Activated CD4-positive, alpha-beta T cell treated with anti-CD3 and anti-CD28 coated beads, Interleukin-2, amount 10 ng/mL, durations not matched to agents 7 days and 5 days (primary cell): ENCODE results near the gene OR5T2. TPM values are rescaled to one million over a fixed set of nuclear protein-coding genes. Genes with fewer than 3 reads are reported as not detected.
"Not testable (repeated sequence)": the region's sequence is repeated elsewhere in the genome, so short reads cannot be mapped to it uniquely, and the experiment has no call there.

ENCODE experiments used
- CTCF ChIA-PET: fragments of 350-600 bp; sonication (Branson Sonifier 250); formaldehyde crosslinking; loops from one replicate; lab custom pipeline; 2021; ENCODE audit warnings: antibody characterized with exemption; lab: Charles Lee
- POLR2A ChIA-PET: fragments of 350-600 bp; sonication (Branson Sonifier 250); formaldehyde crosslinking; loops from one replicate; lab custom pipeline; 2021; ENCODE audit warnings: antibody characterized with exemption; lab: Charles Lee
- DNase-seq: peaks from one replicate; pipeline ENCODE4 v3.0.0-alpha.2; 2020
- H3K27ac Mint-ChIP-seq: one replicate; pipeline ENCODE4 v1.8.0; 2021; ENCODE audit warnings: mild to moderate bottlenecking, moderate library complexity, mixed read lengths
- H3K27me3 Mint-ChIP-seq: one replicate; pipeline ENCODE4 v1.8.0; 2021; ENCODE audit warnings: mixed read lengths
- H3K36me3 Mint-ChIP-seq: one replicate; pipeline ENCODE4 v1.8.0; 2021; ENCODE audit warnings: low read depth, mixed read lengths
- H3K4me1 Mint-ChIP-seq: one replicate; pipeline ENCODE4 v1.8.0; 2021; ENCODE audit warnings: mixed read lengths
- H3K4me3 Mint-ChIP-seq: one replicate; pipeline ENCODE4 v1.8.0; 2021; ENCODE audit warnings: mild to moderate bottlenecking, moderate library complexity, mixed read lengths
- H3K9me3 Mint-ChIP-seq: one replicate; pipeline ENCODE4 v1.8.0; 2021; ENCODE audit warnings: mixed read lengths
- total RNA-seq, 2 experiments: library from RNA; stranded (reverse); gene quantifications; one replicate each; pipeline ENCODE4 v1.2.3, GENCODE V29; 2021

Gene OR5T2
- total RNA-seq: not detected

- POLR2A ChIA-PET: no interaction called here
- Mint-ChIP-seq H3K9me3 (peaks cover 24% of the 10 kb centered on the region), H3K27me3 (no peaks in the 10 kb centered on the region), H3K4me3 (no peak within 1 kb of the TSS), H3K36me3 (no peaks in the 10 kb centered on the region), H3K27ac (no peak within 1 kb of the TSS), H3K4me1 (no peaks in the 10 kb centered on the region)
- CTCF ChIA-PET: no interaction called here
- DNase-seq: no peak
Observed at GRCh38 chr11:56234155-56234554, at the start of gene OR5T2. Gene OR5T2 (minus strand): TSS chr11:56234255. CDS start chr11:56233062, 1,193 bp downstream.

DNA sequence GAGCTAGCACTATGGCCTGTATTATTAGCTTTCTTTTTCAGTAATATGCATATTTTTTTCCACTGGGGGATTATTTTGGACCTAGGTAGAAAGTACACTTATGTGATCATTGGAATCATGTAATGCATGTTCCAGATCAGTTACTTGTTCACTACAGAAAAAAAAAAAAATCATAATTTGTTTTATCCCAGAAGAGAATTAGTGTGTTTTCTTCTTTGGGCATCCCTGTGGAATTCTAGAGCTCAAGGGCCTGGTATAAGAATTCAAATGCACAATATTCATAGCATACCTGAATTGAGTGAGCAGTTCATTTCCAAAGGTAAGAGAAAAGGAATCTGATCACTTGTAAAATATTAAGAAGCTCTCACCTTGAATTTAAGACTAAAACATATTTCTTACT, 39.8 kb upstream of the OR5T2 start, which contains the start of gene OR5T1:
TSS of gene OR5T1 (plus strand) at position 301 of the 400 bp plus-strand sequence. CDS start 1,485 bp downstream, outside the sequence.
- ChIA-PET CTCF (no interaction called here), POLR2A (no interaction called here)
- Mint-ChIP-seq H3K27me3 (no peaks in the 10 kb centered on the region), H3K27ac (no peak within 1 kb of the TSS), H3K4me1 (no peaks in the 10 kb centered on the region), H3K9me3 (peaks cover 17% of the 10 kb centered on the region), H3K36me3 (no peaks in the 10 kb centered on the region), H3K4me3 (no peak within 1 kb of the TSS)
- no peak for DNase-seq

DNA sequence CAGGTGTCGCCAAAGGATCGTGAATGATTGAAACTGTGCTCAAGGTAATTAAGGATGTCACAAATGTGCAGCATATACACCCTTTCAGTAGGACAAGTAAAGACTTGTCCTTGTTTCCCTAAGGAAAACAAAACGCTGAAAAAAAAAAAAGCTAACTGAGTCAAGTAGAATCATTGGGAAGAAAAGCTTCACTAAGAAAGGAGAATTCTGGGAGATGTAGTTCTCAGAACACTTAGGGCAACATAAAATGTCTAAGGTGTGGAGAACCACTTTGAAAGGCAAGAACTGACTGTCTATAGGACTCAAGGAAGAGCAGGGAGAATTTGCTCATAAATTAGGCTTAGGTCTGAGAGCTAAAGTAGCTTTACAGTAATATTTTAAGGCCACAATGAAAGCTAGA, 37.0 kb upstream of the OR5T2 start:
- peaks cover 20% of the 10 kb centered on the region for H3K9me3 Mint-ChIP-seq
- ChIA-PET CTCF (no interaction called here), POLR2A (no interaction called here)
- DNase-seq: no peak
- no peaks in the 10 kb centered on the region for H3K4me1 Mint-ChIP-seq
- no peak overlapping the region for H3K4me3 Mint-ChIP-seq
- H3K27me3 Mint-ChIP-seq: no peaks in the 10 kb centered on the region
- no peak overlapping the region for H3K27ac Mint-ChIP-seq
- no peaks in the 10 kb centered on the region for H3K36me3 Mint-ChIP-seq

- Mint-ChIP-seq H3K9me3 (peaks cover 13% of the 10 kb centered on the region), H3K4me3 (no peak within 1 kb of the TSS), H3K27ac (no peak within 1 kb of the TSS), H3K27me3 (no peaks in the 10 kb centered on the region), H3K4me1 (no peaks in the 10 kb centered on the region), H3K36me3 (no peaks in the 10 kb centered on the region)
- POLR2A ChIA-PET: no interaction called here
- CTCF ChIA-PET: no interaction called here
- DNase-seq: no peak
Observed at GRCh38 chr11:56251954-56252353, 17.9 kb upstream of the OR5T2 start, which contains the start of gene OR5T3. Gene OR5T3 (plus strand): TSS chr11:56252254. CDS start chr11:56252254, 0 bp downstream.

DNA sequence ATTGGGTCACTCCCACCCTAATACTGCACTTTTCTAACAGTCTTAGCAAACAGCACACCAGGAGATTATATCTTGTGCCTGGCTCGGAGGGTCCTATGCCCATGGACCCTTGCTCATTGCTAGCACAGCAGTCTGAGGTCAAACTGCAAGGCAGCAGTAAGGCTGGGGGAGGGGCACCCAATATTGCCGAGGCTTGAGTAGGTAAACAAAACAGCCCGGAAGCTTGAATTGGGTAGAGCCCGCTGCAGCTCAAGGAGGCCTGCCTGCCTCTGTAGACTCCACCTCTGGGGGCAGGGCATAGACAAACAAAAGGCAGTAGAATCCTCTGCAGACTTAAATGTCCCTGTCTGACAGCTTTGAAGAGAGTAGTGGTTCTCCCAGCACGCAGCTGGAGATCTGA, 14.3 kb downstream of the OR5T2 start:
- H3K27me3 Mint-ChIP-seq, CTCF ChIA-PET, H3K27ac Mint-ChIP-seq, H3K4me1 Mint-ChIP-seq, DNase-seq, H3K4me3 Mint-ChIP-seq, POLR2A ChIA-PET, H3K36me3 Mint-ChIP-seq: not testable (repeated sequence)
- peaks cover 28% of the 10 kb centered on the region for H3K9me3 Mint-ChIP-seq

GRCh38 chr11:56214537-56214936, 19.5 kb downstream of the OR5T2 start:
- ChIA-PET CTCF (no interaction called here), POLR2A (no interaction called here)
- H3K4me1 Mint-ChIP-seq: no peaks in the 10 kb centered on the region
- DNase-seq: no peak
- H3K4me3 Mint-ChIP-seq: no peak overlapping the region
- peaks cover 33% of the 10 kb centered on the region for H3K9me3 Mint-ChIP-seq
- H3K36me3 Mint-ChIP-seq: no peaks in the 10 kb centered on the region
- H3K27ac Mint-ChIP-seq: no peak overlapping the region
- H3K27me3 Mint-ChIP-seq: no peaks in the 10 kb centered on the region

GRCh38 chr11:56207790-56208189, 26.3 kb downstream of the OR5T2 start:
- H3K27ac Mint-ChIP-seq: no peak overlapping the region
- no peaks in the 10 kb centered on the region for H3K36me3 Mint-ChIP-seq
- peaks cover 22% of the 10 kb centered on the region for H3K9me3 Mint-ChIP-seq
- no peak overlapping the region for H3K4me3 Mint-ChIP-seq
- CTCF ChIA-PET: no interaction called here
- DNase-seq: no peak
- H3K27me3 Mint-ChIP-seq: no peaks in the 10 kb centered on the region
- no peaks in the 10 kb centered on the region for H3K4me1 Mint-ChIP-seq
- POLR2A ChIA-PET: no interaction called here

- POLR2A ChIA-PET: no interaction called here
- Mint-ChIP-seq H3K9me3 (peaks cover 4% of the 10 kb centered on the region), H3K27me3 (no peaks in the 10 kb centered on the region), H3K4me1 (no peaks in the 10 kb centered on the region), H3K27ac (no peak overlapping the region), H3K4me3 (no peak overlapping the region), H3K36me3 (no peaks in the 10 kb centered on the region)
- DNase-seq: no peak
- CTCF ChIA-PET: no interaction called here
Observed at GRCh38 chr11:56197367-56197766, 36.7 kb downstream of the OR5T2 start.

GRCh38 chr11:56196705-56197104, 37.4 kb downstream of the OR5T2 start:
- H3K9me3 Mint-ChIP-seq: peaks cover 5% of the 10 kb centered on the region
- no peak overlapping the region for H3K4me3 Mint-ChIP-seq
- ChIA-PET POLR2A (no interaction called here), CTCF (no interaction called here)
- H3K36me3 Mint-ChIP-seq: no peaks in the 10 kb centered on the region
- DNase-seq: no peak
- no peak overlapping the region for H3K27ac Mint-ChIP-seq
- no peaks in the 10 kb centered on the region for H3K27me3 Mint-ChIP-seq
- H3K4me1 Mint-ChIP-seq: no peaks in the 10 kb centered on the region

- POLR2A ChIA-PET: no interaction called here
- Mint-ChIP-seq H3K27me3 (no peaks in the 10 kb centered on the region), H3K36me3 (no peaks in the 10 kb centered on the region), H3K27ac (no peak overlapping the region), H3K4me1 (no peaks in the 10 kb centered on the region), H3K4me3 (no peak overlapping the region), H3K9me3 (peaks cover 9% of the 10 kb centered on the region)
- DNase-seq: no peak
- CTCF ChIA-PET: no interaction called here
Observed at GRCh38 chr11:56188602-56189001, 45.5 kb downstream of the OR5T2 start.

DNA sequence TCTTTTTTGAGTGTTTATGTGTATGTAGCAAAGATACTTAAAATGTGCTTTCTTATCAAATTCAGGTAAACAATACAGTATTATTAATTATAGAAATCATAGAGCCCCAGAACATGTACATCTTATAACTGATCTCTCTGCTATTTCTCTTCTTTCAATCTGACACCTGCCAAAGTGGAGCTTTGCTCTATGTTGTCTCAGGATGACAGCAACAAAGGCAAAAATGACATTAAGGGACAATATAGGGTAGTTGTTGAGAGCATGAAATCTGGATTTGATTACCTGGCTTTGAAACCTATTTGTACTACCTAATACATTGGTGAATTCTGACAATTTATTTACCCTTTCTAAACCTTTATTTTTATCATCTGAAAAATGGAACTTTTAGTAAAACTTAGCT, 50.6 kb downstream of the OR5T2 start:
- no peak overlapping the region for H3K27ac Mint-ChIP-seq
- no peaks in the 10 kb centered on the region for H3K4me1 Mint-ChIP-seq
- no peak overlapping the region for H3K4me3 Mint-ChIP-seq
- peaks cover 11% of the 10 kb centered on the region for H3K9me3 Mint-ChIP-seq
- ChIA-PET POLR2A (no interaction called here), CTCF (no interaction called here)
- DNase-seq: no peak
- no peaks in the 10 kb centered on the region for H3K36me3 Mint-ChIP-seq
- no peaks in the 10 kb centered on the region for H3K27me3 Mint-ChIP-seq

Other genes with a start within 250 kb of the OR5T2 start
- not detected for gene OR5F1, start 239.6 kb downstream of the OR5T2 start, total RNA-seq
- gene OR5AS1, start 206.6 kb downstream of the OR5T2 start, total RNA-seq: not detected
- gene OR8I2, start 140.9 kb downstream of the OR5T2 start, total RNA-seq: not detected
- not detected for gene OR8H2, start 130.6 kb downstream of the OR5T2 start, total RNA-seq
- gene OR8H3, start 111.9 kb downstream of the OR5T2 start, total RNA-seq: not detected
- not detected for gene OR8J3, start 94.1 kb downstream of the OR5T2 start, total RNA-seq
- gene OR8K5, start 73.9 kb downstream of the OR5T2 start, total RNA-seq: not detected
- not detected for gene OR5J2, start 57.6 kb downstream of the OR5T2 start, total RNA-seq
- gene OR5T3, start 18.0 kb upstream of the OR5T2 start, total RNA-seq: not detected
- not detected for gene OR5T1, start 39.9 kb upstream of the OR5T2 start, total RNA-seq
- not detected for gene OR8H1, start 58.0 kb upstream of the OR5T2 start, total RNA-seq
- not detected for gene OR8K3, start 80.9 kb upstream of the OR5T2 start, total RNA-seq
- gene OR8K1, start 111.8 kb upstream of the OR5T2 start, total RNA-seq: not detected
- gene OR8J1, start 120.0 kb upstream of the OR5T2 start, total RNA-seq: not detected
- not detected for gene OR8U1, start 141.4 kb upstream of the OR5T2 start, total RNA-seq
- gene OR5AL1, start 178.4 kb upstream of the OR5T2 start, total RNA-seq: not detected
- gene OR5M3, start 239.1 kb upstream of the OR5T2 start, total RNA-seq: not detected